ENCODE data around the gene ACOD1. TPM values are rescaled to one million over a fixed set of nuclear protein-coding genes. Genes with fewer than 3 reads are reported as not detected.
"Not testable (repeated sequence)": the region's sequence is repeated elsewhere in the genome, so short reads cannot be mapped to it uniquely, and the experiment has no call there.

Gene ACOD1
- not detected for total RNA-seq

DNA sequence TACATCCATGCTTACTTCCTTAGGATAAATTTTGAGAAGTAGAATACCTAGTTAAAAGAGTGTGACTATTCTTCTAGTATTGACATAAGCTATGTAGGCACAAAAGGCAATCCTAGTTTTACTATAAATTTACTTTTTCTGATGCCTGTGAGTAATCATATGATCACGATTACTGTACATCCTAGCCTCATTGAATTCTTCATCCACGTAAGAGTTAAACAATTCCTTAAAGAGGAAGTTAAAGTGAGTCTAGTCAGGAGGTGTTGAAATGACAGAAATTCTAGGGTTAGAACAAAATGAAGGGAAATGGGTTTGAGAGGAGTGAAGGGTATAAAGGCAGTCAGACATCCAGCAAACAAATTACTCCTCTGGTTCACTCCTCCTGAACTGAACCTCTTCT, at the start of gene ACOD1:
Gene ACOD1 (plus strand): TSS at position 363 of the 400 bp plus-strand sequence. CDS start 48 bp downstream, outside the sequence.
- H3K27me3 Mint-ChIP-seq (ENCODE audit: low read depth), result peaks cover 9% of the 10 kb centered on the region
- ATAC-seq (no peak), DNase-seq (no peak)
- H3K36me3 Mint-ChIP-seq (ENCODE audit: insufficient read depth), result no peaks in the 10 kb centered on the region
- H3K4me1 Mint-ChIP-seq (ENCODE audit: low read depth), result no peaks in the 10 kb centered on the region
- no peak within 1 kb of the TSS for H3K4me3 Mint-ChIP-seq
- H3K9me3 Mint-ChIP-seq, result no peaks in the 10 kb centered on the region

DNA sequence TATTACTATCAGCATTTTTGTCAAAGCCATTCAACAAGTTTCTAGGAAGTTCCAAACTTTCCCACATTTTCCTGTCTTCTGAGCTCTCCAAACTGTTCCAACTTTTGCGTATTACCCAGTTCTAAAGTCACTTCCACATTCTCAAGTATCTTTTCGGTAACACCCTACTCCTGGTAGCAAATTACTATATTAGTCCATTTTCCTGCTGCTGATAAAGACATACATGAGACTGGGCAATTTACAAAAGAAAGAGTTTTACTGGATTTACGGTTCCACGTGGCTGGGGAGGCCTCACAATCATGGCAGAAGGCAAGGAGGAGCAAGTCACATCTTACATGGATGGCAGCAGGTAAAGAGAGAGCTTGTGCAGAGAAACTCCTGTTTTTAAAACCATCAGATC, 49.2 kb upstream of the ACOD1 start:
- H3K4me1 Mint-ChIP-seq (ENCODE audit: low read depth); H3K27me3 Mint-ChIP-seq (ENCODE audit: low read depth); DNase-seq; H3K9me3 Mint-ChIP-seq; H3K4me3 Mint-ChIP-seq; H3K36me3 Mint-ChIP-seq (ENCODE audit: insufficient read depth); ATAC-seq: not testable (repeated sequence)

DNA sequence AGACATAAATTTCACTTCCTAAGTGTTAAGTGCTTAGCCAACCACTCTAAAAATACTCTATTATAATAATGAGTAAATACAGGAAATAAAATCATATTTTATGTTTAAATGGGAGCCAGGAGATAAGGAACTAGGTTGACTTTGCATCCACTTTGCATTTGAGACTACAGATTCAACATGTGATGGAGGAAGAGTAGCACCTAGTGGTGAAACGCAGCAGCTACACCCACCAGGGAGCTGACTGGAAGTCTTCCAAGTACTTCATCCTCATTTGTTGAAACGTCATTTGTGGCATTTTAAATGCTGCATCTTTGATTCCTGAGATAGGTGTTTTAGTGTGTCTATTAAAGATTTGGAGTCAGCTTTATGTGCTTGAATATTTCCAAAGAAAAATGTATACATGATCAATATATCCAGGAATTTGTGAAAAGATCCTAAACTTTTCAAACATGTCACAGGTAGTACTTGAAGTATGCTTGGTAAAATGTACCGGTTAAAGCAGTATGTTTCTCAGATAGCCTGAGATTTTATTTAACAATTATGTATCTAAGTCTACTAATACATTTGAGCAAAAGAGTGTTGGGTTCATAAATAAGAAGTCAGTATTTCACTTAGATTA, 44.7 kb upstream of the ACOD1 start:
- Mint-ChIP-seq H3K4me1 (ENCODE audit: low read depth) (no peaks in the 10 kb centered on the region), H3K9me3 (peaks cover 7% of the 10 kb centered on the region), H3K27me3 (ENCODE audit: low read depth) (peaks cover 7% of the 10 kb centered on the region), H3K4me3 (no peak overlapping the region), H3K36me3 (ENCODE audit: insufficient read depth) (peaks cover 2% of the 10 kb centered on the region)
- peak; percentile 64 for DNase-seq
- ATAC-seq, result peak; percentile 79 to 84

DNA sequence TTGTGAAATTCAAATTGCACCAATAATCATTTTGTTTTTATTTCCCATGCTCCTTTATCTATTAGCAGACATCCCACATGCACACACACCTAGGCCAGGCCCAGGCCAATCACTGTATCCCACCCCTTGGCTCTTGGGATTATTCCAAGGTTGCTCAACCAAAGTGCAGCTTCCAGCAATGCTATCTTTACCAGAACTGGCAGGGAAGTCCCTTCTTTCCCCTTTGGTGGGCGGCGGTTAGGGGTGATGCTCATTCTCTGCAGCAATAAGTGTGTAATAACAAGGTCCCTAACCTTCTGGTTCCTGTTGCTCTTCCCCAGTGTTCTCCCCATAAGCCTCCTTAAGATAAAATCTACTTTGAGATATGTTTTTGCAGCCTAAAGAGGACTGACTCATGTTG, 43.8 kb upstream of the ACOD1 start:
- no peak for ATAC-seq
- Mint-ChIP-seq H3K4me1 (ENCODE audit: low read depth) (no peaks in the 10 kb centered on the region), H3K9me3 (no peaks in the 10 kb centered on the region)

DNA sequence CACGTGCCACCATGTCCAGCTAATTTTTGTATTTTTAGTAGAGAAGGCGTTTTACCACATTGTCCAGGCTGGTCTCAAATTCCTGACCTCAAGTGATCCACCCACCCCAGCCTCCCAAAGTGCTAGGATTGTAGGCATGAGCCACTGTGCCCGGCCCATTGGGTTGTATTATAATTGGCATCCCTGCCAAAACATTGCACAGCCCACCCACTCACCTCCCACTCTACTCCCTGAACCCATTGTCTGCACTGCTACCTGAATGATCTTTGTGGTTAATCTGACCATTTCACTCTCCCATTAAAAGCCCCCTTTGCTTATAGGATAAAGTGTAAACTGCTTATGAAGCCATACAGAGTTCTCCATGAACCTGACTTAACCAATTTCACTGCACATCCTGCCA, 35.8 kb upstream of the ACOD1 start:
- Mint-ChIP-seq H3K4me1 (ENCODE audit: low read depth) (no peaks in the 10 kb centered on the region), H3K36me3 (ENCODE audit: insufficient read depth) (no peaks in the 10 kb centered on the region), H3K27me3 (ENCODE audit: low read depth) (peaks cover 10% of the 10 kb centered on the region), H3K9me3 (no peaks in the 10 kb centered on the region), H3K4me3 (no peak overlapping the region)
- no peak for DNase-seq
- ATAC-seq, result no peak

More for the DNA sequence above, 43.8 kb upstream of the ACOD1 start:
- no peaks in the 10 kb centered on the region for H3K36me3 Mint-ChIP-seq (ENCODE audit: insufficient read depth)
- H3K4me3 Mint-ChIP-seq, result no peak overlapping the region
- peaks cover 7% of the 10 kb centered on the region for H3K27me3 Mint-ChIP-seq (ENCODE audit: low read depth)
- no peak for DNase-seq

DNA sequence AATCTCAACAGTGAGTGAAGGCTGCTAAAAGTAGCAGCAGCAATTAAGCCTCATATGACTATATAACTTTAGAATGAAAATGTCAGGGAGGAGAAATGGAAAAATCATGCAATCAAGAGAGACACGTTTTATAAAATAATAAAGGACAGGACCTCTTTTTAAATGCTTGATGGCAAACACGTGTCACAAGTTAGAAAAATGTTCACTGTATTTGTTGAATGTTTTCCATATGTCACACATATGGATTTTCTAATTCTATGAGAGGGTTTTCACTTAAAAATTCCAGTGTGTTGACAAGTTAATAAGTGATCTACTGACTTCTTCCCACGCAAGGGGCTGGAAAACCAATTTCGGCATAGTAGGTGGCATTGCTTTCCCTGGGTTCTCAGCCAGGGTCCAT, 34.4 kb upstream of the ACOD1 start:
- no peak for DNase-seq
- H3K4me3 Mint-ChIP-seq, result no peak overlapping the region
- peaks cover 15% of the 10 kb centered on the region for H3K27me3 Mint-ChIP-seq (ENCODE audit: low read depth)
- H3K9me3 Mint-ChIP-seq, result no peaks in the 10 kb centered on the region
- H3K4me1 Mint-ChIP-seq (ENCODE audit: low read depth), result no peaks in the 10 kb centered on the region
- no peak for ATAC-seq
- H3K36me3 Mint-ChIP-seq (ENCODE audit: insufficient read depth), result no peaks in the 10 kb centered on the region

DNA sequence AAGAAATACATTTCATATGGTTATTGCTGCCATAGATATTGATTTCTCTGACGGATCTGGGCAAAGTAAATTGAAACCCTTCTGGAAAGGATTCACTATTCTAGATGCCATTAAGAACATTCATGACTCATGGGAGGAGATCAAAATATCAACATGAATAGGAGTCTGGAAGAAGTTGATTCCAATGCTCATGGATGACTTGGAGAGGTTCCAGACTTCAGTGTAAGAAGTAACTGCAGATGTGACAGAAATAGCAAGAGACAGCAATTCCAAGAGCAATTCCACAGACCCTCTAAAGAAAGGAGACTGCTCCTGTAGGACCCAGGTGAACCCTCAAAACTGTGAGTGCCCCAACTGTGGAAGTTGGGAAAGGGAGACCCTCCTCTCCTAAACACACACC, 31.2 kb upstream of the ACOD1 start:
- DNase-seq (no peak), ATAC-seq (no peak)
- H3K36me3 Mint-ChIP-seq (ENCODE audit: insufficient read depth), result no peaks in the 10 kb centered on the region
- peaks cover 20% of the 10 kb centered on the region for H3K27me3 Mint-ChIP-seq (ENCODE audit: low read depth)
- H3K4me1 Mint-ChIP-seq (ENCODE audit: low read depth), result no peaks in the 10 kb centered on the region
- peaks cover 5% of the 10 kb centered on the region for H3K9me3 Mint-ChIP-seq
- H3K4me3 Mint-ChIP-seq, result no peak overlapping the region

DNA sequence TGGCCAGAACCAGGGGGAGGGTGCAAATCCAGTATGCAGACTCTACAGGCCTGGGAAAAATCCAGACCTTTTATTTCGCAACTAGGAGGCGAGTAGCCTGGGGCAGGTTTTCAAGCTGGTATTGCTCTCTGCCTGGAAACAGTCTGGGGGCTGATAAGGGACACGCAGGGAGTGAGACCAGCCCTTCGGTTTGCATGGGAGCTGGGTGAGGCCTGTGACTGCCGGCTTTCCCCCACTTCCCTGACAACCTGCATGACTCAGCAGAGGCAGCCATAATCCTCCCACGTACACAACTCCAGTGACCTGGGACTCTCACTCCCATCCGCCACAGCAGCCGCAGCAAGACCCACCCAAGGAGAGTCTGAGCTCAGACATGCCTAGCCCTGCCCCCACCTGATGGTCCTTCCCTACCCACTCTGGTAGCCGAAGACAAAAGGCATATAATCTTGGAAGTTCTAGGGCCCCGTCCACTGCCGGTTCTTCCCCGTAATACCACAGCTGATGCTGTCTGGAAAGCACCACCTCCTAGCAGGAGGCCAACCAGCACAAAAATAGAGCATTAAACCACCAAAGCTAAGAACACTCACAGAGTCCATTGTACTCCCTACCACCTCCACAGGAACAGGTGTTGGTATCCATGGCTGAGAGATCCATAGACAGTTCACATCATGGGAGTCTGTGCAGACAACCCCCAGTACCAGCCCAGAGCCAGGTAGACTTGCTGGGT, 30.4 kb upstream of the ACOD1 start:
- ATAC-seq; H3K36me3 Mint-ChIP-seq (ENCODE audit: insufficient read depth); DNase-seq; H3K9me3 Mint-ChIP-seq; H3K4me3 Mint-ChIP-seq; H3K4me1 Mint-ChIP-seq (ENCODE audit: low read depth): not testable (repeated sequence)
- peaks cover 20% of the 10 kb centered on the region for H3K27me3 Mint-ChIP-seq (ENCODE audit: low read depth)

DNA sequence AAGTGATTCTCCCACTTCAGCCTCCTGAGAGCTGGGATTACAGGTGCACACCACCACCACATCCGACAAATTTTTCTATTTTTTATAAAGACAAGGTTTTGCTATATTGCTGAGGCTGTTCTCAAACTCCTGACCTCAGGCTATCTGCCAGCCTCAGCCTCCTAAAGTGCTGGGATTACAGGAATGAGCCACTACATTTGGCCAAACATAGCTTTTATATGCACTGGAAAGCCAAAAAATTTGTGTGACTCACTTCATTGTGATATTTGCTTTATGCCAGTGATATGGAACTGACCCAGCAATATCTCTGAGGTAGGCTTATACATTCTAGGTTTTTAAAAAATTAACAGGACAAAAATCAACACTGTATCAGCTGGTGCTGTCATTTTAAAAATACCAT, 26.8 kb upstream of the ACOD1 start:
- Mint-ChIP-seq H3K9me3 (peaks cover 5% of the 10 kb centered on the region), H3K36me3 (ENCODE audit: insufficient read depth) (no peaks in the 10 kb centered on the region), H3K4me1 (ENCODE audit: low read depth) (no peaks in the 10 kb centered on the region), H3K27me3 (ENCODE audit: low read depth) (peaks cover 23% of the 10 kb centered on the region), H3K4me3 (no peak overlapping the region)
- no peak for ATAC-seq
- DNase-seq, result no peak

DNA sequence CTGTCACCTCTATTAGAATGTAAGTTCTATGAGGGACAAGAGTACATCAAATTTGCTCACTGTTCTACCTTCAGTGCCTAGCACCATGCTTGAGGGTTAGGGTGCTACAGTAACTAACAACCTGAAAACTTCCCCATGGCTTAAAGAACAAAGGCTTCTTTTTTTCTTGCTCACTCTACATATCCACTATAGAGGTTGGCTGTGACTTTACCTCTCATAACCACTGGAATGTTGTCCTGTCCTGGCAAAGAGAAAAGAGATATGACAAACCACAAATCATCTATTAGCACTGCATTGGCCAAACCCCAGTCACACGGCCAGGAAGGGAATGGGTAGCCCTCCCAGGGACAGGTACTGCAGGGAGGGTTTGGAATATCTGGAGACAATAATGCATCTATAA, 23.2 kb upstream of the ACOD1 start:
- no peak overlapping the region for H3K4me3 Mint-ChIP-seq
- peaks cover 14% of the 10 kb centered on the region for H3K27me3 Mint-ChIP-seq (ENCODE audit: low read depth)
- no peak for ATAC-seq

DNA sequence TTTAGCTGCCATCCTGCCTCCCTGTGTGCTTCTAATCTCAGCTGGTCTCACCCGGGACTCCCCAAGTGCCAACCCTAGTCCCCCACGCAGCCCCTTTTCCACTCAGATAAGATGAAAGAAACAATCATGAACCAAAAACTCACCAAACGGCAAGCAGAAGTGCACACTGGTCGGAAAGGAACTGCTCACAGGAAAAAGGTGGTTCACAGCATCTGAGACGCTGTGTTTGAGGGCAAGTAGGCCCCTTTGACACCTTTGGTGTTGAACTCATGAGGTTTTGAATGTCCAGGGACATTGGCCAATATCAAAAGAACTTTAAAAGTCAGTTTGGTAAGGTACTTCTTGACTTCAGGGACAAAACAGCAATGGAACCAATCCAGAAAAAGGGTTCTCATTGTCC, 20.4 kb upstream of the ACOD1 start:
- DNase-seq (no peak), ATAC-seq (no peak)
- peaks cover 11% of the 10 kb centered on the region for H3K27me3 Mint-ChIP-seq (ENCODE audit: low read depth)
- no peaks in the 10 kb centered on the region for H3K9me3 Mint-ChIP-seq
- H3K4me3 Mint-ChIP-seq, result no peak overlapping the region
- no peaks in the 10 kb centered on the region for H3K36me3 Mint-ChIP-seq (ENCODE audit: insufficient read depth)
- no peaks in the 10 kb centered on the region for H3K4me1 Mint-ChIP-seq (ENCODE audit: low read depth)

More for the DNA sequence above, 23.2 kb upstream of the ACOD1 start:
- Mint-ChIP-seq H3K9me3 (peaks cover 4% of the 10 kb centered on the region), H3K4me1 (ENCODE audit: low read depth) (no peaks in the 10 kb centered on the region), H3K36me3 (ENCODE audit: insufficient read depth) (no peaks in the 10 kb centered on the region)
- no peak for DNase-seq

DNA sequence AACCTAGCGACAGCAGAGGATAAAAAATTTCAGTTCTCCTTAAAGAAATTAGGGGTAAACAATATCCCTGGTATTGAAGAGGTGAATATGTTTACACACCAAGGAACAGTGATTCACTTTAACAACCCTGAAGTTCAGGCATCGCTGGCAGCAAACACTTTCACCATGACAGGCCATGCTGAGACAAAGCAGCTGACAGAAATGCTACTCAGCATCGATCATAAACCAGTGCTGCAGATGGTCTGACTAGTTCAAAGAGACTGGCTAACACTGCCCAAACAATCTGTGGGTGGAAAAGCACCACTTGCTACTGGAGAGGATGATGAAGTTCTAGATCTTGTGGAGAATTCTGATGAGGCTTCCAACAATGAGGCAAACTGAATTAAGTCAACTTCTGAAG, 19.9 kb upstream of the ACOD1 start:
- Mint-ChIP-seq H3K4me3 (no peak overlapping the region), H3K4me1 (ENCODE audit: low read depth) (no peaks in the 10 kb centered on the region), H3K27me3 (ENCODE audit: low read depth) (peaks cover 10% of the 10 kb centered on the region), H3K9me3 (no peaks in the 10 kb centered on the region), H3K36me3 (ENCODE audit: insufficient read depth) (no peaks in the 10 kb centered on the region)
- ATAC-seq, result no peak
- DNase-seq, result no peak

DNA sequence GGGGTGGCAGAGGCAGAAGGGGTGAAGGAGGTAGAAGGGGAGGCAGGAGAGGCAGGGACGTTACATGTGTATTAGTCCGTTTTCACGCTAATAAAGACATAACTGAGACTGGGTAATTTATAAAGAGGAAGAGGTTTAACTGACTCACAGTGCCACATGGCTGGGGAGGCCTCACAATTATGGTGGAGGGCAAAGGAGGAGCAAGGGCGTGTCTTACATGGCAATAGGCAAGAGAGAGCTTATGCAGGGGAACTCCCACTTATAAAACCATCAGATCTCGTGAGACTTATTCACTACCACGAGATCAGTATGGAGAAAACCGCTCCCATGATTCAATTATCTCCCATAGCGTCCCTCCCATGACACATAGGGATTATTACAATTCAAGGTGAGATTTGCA, 19.0 kb upstream of the ACOD1 start:
- Mint-ChIP-seq H3K36me3 (ENCODE audit: insufficient read depth) (no peaks in the 10 kb centered on the region), H3K9me3 (no peaks in the 10 kb centered on the region)

DNA sequence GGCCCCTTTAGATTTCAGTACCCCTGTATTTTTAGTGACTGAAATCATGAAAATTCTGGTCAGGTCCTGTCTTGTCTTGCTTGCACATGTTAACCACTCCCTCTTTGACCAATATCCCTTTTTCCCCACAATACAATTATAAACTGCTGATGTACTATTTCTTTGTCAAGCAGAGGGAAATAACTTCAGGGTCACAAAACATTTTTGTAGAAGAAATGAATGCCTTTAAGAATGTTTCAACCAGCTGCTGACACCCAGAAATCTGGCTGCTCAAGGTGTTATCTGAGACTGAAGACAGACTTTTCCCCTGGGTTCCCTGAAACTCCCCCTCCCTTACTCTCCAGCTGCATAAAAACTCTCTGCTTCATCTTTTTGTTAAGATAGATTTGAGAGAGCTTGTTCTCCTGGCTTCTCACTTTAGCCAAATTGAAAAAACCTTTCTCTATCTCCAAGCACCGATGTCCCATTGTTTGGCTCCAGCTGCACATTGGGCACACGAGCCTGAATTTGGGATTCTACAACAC, 18.4 kb upstream of the ACOD1 start:
- no peak for DNase-seq
- Mint-ChIP-seq H3K4me1 (ENCODE audit: low read depth) (no peaks in the 10 kb centered on the region), H3K9me3 (no peaks in the 10 kb centered on the region), H3K4me3 (no peak overlapping the region), H3K27me3 (ENCODE audit: low read depth) (peaks cover 6% of the 10 kb centered on the region), H3K36me3 (ENCODE audit: insufficient read depth) (no peaks in the 10 kb centered on the region)
- no peak for ATAC-seq

More for the DNA sequence above, 19.0 kb upstream of the ACOD1 start:
- no peak for ATAC-seq
- Mint-ChIP-seq H3K4me3 (no peak overlapping the region), H3K4me1 (ENCODE audit: low read depth) (no peaks in the 10 kb centered on the region), H3K27me3 (ENCODE audit: low read depth) (peaks cover 8% of the 10 kb centered on the region)
- no peak for DNase-seq

DNA sequence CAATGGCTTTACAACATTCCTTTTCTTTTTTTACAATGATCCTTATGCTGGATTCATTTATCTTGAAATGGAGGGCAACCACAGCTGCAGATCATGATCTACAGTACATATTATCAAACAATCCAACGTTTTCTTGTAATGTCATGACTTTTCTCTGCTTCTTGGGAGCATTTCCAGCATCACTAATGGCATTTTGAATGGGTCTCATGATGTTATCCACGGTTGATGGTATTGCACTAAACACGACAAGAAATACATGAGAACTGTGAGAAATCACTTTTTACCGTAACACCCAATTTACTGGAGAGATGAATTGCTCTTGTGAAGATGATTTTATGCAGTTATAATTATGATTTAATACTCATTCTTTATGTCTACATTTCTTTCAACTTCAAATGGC, 16.2 kb upstream of the ACOD1 start:
- Mint-ChIP-seq H3K9me3 (peaks cover 3% of the 10 kb centered on the region), H3K36me3 (ENCODE audit: insufficient read depth) (no peaks in the 10 kb centered on the region), H3K27me3 (ENCODE audit: low read depth) (peaks cover under 1% of the 10 kb centered on the region), H3K4me1 (ENCODE audit: low read depth) (no peaks in the 10 kb centered on the region), H3K4me3 (no peak overlapping the region)
- DNase-seq (no peak), ATAC-seq (no peak)

Data from activated T-cell treated with anti-CD3 and anti-CD28 coated beads, Interleukin-2, amount 50 U/mL, for 4 hours (primary cell).